HCT116 (cell line): ENCODE measurements around the gene NF2.

Source experiments
- CBX3 ChIP-seq: IDR thresholded peaks from 2 replicates; pipeline ENCODE4 v1.6.1; 2012; ENCODE audit warnings: low read depth
- CTCF ChIP-seq, 3 experiments: fragments of 200-600 bp in 1 of 3; sonication (generic) in 1 of 3; IDR thresholded peaks in 2 of 3; conservative IDR thresholded peaks in 1 of 3; 2 replicates each; pipeline ENCODE4 v1.5.1; 2012 to 2017; ENCODE audit warnings: low read depth in 2 of 3, low read length in 2 of 3, antibody characterized with exemption in 1 of 3, borderline replicate concordance in 1 of 3, control low read depth in 1 of 3, mild to moderate bottlenecking in 1 of 3, mixed read lengths in 1 of 3, mixed run types in 1 of 3, moderate library complexity in 1 of 3; ENCODE audit not compliant: insufficient read depth in 1 of 3
- JUND ChIP-seq: IDR thresholded peaks from 2 replicates; pipeline ENCODE4 v1.6.1; 2012
- POLR2A ChIP-seq: IDR thresholded peaks from 2 replicates; pipeline ENCODE4 v1.7.0; 2011; ENCODE audit warnings: borderline replicate concordance; ENCODE audit not compliant: insufficient read depth, insufficient read length; ENCODE audit errors: extremely low read depth
- POLR2AphosphoS5 ChIP-seq: IDR thresholded peaks from 2 replicates; pipeline ENCODE4 v1.6.1; 2011; ENCODE audit warnings: mild to moderate bottlenecking, low read depth, low read length, moderate library complexity
- REST ChIP-seq: IDR thresholded peaks from 2 replicates; pipeline ENCODE4 v1.6.1; 2012; ENCODE audit warnings: low read depth
- YY1 ChIP-seq: IDR thresholded peaks from 2 replicates; pipeline ENCODE4 v1.6.1; 2011; ENCODE audit warnings: low read length, low read depth, moderate library complexity, mild to moderate bottlenecking; ENCODE audit not compliant: insufficient replicate concordance; ENCODE audit errors: extremely low read depth
- ZNF274 ChIP-seq: fragments of 200-500 bp; sonication (Bioruptor generic); IDR thresholded peaks from 2 replicates; pipeline ENCODE4 v1.6.1; 2014; ENCODE audit warnings: mild to moderate bottlenecking, low read depth, low read length, inconsistent platforms

DNA sequence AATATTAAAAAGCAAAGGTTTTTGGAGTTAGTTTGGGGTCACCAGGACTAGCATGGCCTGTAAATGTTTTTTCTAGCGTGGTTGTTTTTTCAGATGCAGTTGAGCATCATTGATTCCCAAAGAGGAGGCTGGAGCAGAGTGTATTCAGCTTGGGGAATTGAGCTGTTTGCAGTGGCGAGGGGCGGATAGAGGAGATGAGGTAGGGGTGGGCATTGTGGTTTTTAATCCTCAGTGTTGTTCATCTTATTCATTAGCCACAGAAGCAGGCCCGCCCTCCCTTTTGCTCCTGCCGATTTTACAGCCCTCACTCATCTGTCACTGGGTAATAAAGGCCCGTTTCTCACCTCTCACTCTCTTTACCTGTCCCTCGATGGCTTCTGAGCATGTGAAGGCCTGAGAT is 51.4 kb downstream of the NF2 start:
- TF ChIP-seq CTCF (IDR thresholded peaks at IDR 0.05 in 2 of 3, conservative IDR thresholded peaks at IDR 0.05 in 1 of 3; ENCODE audit: borderline replicate concordance in 1 of 3, insufficient read depth in 1 of 3, low read depth in 2 of 3, low read length in 2 of 3) (no peak), POLR2A (no peak), POLR2AphosphoS5 (no peak), YY1 (no peak), ZNF274 (no peak), REST (no peak), JUND (no peak), CBX3 (no peak)
